Measurements from ENCODE around the gene SAMD4A. TPM values are rescaled to one million over a fixed set of nuclear protein-coding genes. Genes with fewer than 3 reads are reported as not detected.

SAMD4A gene
- total and polyA plus RNA-seq, 8 donors = 2.5 to 67.4 (median 15.9) TPM

DNA sequence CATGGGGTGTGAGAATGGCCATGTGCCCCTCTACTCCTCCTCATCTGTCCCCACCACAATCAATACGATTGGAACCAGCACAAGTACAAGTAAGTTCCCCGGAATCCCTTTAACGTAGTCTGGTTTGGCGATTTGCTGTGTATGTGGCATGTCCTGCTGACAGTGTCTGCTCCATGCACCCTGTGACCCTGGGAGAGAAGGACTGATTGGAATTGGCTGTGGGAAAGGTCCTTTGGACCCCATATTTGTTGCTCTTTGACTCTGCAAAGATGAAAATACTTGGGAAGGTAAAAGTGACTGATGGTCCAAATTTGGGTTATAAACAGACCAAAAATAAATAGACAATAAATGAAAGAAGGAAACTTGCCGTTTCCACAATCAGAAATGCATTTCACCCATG lies 135.6 kb downstream of the SAMD4A start:
- Histone ChIP-seq H3K27ac (no peak overlapping the region), H3K36me3 (peaks cover 0 to 20% (median 3%) of the 10 kb centered on the region in 4 donors), H3K9me3 (no peaks in the 10 kb centered on the region), H3K27me3 (no peaks in the 10 kb centered on the region), H3K4me1 (peaks cover 0 to 15% (median 7%) of the 10 kb centered on the region in 4 donors), H3K4me3 (no peak overlapping the region)
- WGBS, 5 donors = 88 to 96% (median 96%) methylated on average over 5 of the region's 5 CpGs
- intact Hi-C loops (cut with DNase I; ENCODE audit: low total_unique reads) = no loop called here
- TF ChIP-seq POLR2AphosphoS5 (IDR thresholded peaks at IDR 0.05) (no peak), EP300 (IDR thresholded peaks at IDR 0.05) (no peak), POLR2A (IDR thresholded peaks at IDR 0.05) (no peak)
- TF ChIP-seq, protein P1, sequence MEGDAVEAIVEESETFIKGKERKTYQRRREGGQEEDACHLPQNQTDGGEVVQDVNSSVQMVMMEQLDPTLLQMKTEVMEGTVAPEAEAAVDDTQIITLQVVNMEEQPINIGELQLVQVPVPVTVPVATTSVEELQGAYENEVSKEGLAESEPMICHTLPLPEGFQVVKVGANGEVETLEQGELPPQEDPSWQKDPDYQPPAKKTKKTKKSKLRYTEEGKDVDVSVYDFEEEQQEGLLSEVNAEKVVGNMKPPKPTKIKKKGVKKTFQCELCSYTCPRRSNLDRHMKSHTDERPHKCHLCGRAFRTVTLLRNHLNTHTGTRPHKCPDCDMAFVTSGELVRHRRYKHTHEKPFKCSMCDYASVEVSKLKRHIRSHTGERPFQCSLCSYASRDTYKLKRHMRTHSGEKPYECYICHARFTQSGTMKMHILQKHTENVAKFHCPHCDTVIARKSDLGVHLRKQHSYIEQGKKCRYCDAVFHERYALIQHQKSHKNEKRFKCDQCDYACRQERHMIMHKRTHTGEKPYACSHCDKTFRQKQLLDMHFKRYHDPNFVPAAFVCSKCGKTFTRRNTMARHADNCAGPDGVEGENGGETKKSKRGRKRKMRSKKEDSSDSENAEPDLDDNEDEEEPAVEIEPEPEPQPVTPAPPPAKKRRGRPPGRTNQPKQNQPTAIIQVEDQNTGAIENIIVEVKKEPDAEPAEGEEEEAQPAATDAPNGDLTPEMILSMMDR (IDR thresholded peaks at IDR 0.05) = no peak
- no peak for DNase-seq

DNA sequence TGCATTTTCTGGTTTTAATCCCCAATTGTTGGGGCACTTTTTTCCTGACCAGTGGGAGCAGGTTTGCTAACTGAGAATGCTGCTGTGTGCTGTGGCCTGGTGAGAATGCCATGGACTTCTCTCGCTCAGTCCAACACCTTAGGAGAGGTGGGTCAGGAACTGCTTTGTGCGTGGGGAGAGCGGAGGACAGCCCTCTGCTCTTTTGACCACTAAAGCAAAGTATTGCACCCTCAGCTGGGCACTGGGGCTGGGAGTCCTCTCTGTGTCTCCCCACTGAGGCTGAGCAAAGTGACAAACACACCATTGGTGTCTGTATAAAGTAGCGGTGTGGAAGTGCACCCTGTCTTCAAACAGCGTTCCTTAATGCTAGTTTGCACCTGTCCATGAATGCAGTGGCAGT lies 136.2 kb downstream of the SAMD4A start:
- DNase-seq = no peak
- Histone ChIP-seq H3K36me3 (peaks cover 0 to 20% (median 3%) of the 10 kb centered on the region in 4 donors), H3K27me3 (no peaks in the 10 kb centered on the region), H3K27ac (no peak overlapping the region), H3K4me3 (no peak overlapping the region), H3K9me3 (no peaks in the 10 kb centered on the region), H3K4me1 (peaks cover 0 to 19% (median 7%) of the 10 kb centered on the region in 4 donors)
- intact Hi-C loops (cut with DNase I; ENCODE audit: low total_unique reads) = no loop called here
- 94 to 97% (median 95%) methylated on average over 5 of the region's 5 CpGs for WGBS, 5 donors
- TF ChIP-seq EP300 (IDR thresholded peaks at IDR 0.05) (no peak), POLR2A (IDR thresholded peaks at IDR 0.05) (no peak), POLR2AphosphoS5 (IDR thresholded peaks at IDR 0.05) (no peak)
- TF ChIP-seq, protein P1 (IDR thresholded peaks at IDR 0.05) = no peak

DNA sequence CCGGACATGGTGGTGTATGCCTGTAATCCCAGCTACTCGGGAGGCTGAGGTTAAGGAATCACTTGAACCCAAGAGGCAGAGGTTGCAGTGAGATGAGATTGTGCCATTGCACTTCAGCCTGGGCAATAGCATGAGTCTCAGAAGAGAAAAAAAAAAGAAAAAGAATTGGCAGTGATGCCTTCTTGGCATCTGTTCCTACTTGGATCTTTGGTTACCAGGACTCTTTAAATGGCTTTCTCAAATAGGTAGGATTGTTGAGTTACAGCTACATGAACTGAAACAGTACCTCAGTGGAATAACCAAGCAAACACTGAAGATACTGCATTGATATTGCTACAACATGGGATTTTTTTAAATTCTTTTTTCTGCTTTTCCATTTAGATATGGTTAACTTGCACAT lies 136.8 kb downstream of the SAMD4A start:
- no peaks in the 10 kb centered on the region for H3K27me3 ChIP-seq
- H3K36me3 ChIP-seq = peaks cover 0 to 20% (median 3%) of the 10 kb centered on the region in 4 donors
- WGBS, 5 donors = 82 to 92% (median 88%) methylated on average over 2 of the region's 2 CpGs
- no peak for DNase-seq
- H3K4me1 ChIP-seq = peaks cover 0 to 12% (median 4%) of the 10 kb centered on the region in 4 donors
- intact Hi-C loops (cut with DNase I; ENCODE audit: low total_unique reads) = no loop called here
- TF ChIP-seq, protein P1 (IDR thresholded peaks at IDR 0.05) = no peak
- TF ChIP-seq POLR2A (IDR thresholded peaks at IDR 0.05) (no peak), POLR2AphosphoS5 (IDR thresholded peaks at IDR 0.05) (no peak), EP300 (IDR thresholded peaks at IDR 0.05) (no peak)
- H3K4me3 ChIP-seq = no peak overlapping the region
- H3K27ac ChIP-seq = no peak overlapping the region
- no peaks in the 10 kb centered on the region for H3K9me3 ChIP-seq

DNA sequence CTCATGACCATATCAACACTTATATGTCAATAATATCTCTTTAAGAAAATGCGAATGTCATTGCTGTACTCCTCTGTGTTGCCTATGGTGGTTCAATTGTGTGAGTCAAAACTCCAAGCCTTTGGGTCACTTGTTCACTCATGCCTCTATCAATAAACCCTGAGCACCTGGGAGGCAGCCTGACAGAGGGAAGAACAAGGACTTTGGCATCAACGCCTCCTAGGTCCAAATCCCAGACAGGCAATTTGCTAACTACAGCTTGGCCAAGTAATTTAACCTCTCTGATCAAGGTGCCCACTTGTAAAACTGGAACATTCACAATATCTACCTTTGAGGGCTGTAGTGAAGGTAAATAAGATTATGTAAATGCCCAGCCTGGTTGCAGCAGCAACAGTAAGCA lies 137.8 kb downstream of the SAMD4A start:
- 77 to 90% (median 89%) methylated on average over 2 of the region's 2 CpGs for WGBS, 5 donors

More for the DNA sequence above, 137.8 kb downstream of the SAMD4A start:
- DNase-seq = no peak
- no peaks in the 10 kb centered on the region for H3K27me3 ChIP-seq
- intact Hi-C loops (cut with DNase I; ENCODE audit: low total_unique reads) = no loop called here
- no peak overlapping the region for H3K4me3 ChIP-seq
- H3K4me1 ChIP-seq = peaks cover 0 to 5% (median 0%) of the 10 kb centered on the region in 4 donors
- H3K27ac ChIP-seq = no peak overlapping the region
- peaks cover 0 to 20% (median 3%) of the 10 kb centered on the region in 4 donors for H3K36me3 ChIP-seq
- TF ChIP-seq POLR2AphosphoS5 (IDR thresholded peaks at IDR 0.05) (no peak), POLR2A (IDR thresholded peaks at IDR 0.05) (no peak), EP300 (IDR thresholded peaks at IDR 0.05) (no peak)
- TF ChIP-seq, protein P1 (IDR thresholded peaks at IDR 0.05) = no peak
- H3K9me3 ChIP-seq = no peaks in the 10 kb centered on the region

Data from stomach (tissue), 9 donors.